Endometrial microvascular endothelial cells (primary cell): Measurements from ENCODE around the gene FSTL4. TPM values are rescaled to one million over a fixed set of nuclear protein-coding genes. Genes with fewer than 3 reads are reported as not detected.

ENCODE experiments used
- in situ Hi-C: cut with HindIII; loops from 2 replicates; pipeline ENCODE4 v1.10.0; 2017; ENCODE audit warnings: low sequenced_read_pairs, low pct_unique_long_range_greater_than_20kb; ENCODE audit errors: inconsistent ontology term
- total RNA-seq: library from RNA; depleted of rRNA; stranded (reverse); fragments of >200 nt; gene quantifications from one replicate; pipeline ENCODE4 v1.2.3, GENCODE V29; 2015; ENCODE audit errors: inconsistent ontology term

FSTL4 gene
- total RNA-seq, 1 donor from 2014 or later: not detected

GRCh38 chr5:133387091-133387490, 225.2 kb downstream of the FSTL4 start:
- in situ Hi-C loops: no loop called here

- in situ Hi-C loops: no loop called here
Measured at GRCh38 chr5:133386662-133387061, 225.7 kb downstream of the FSTL4 start.

GRCh38 chr5:133385346-133385745, 227.0 kb downstream of the FSTL4 start:
- in situ Hi-C loops: no loop called here

- in situ Hi-C loops: no loop called here
Measured at GRCh38 chr5:133384903-133385302, 227.4 kb downstream of the FSTL4 start.

GRCh38 chr5:133384120-133384855, 228.1 kb downstream of the FSTL4 start:
- in situ Hi-C loops: no loop called here

GRCh38 chr5:133383580-133383939, 228.8 kb downstream of the FSTL4 start:
- in situ Hi-C loops: no loop called here

GRCh38 chr5:133382661-133383579, 229.4 kb downstream of the FSTL4 start:
- in situ Hi-C loops: no loop called here

GRCh38 chr5:133381571-133382365, 230.6 kb downstream of the FSTL4 start:
- in situ Hi-C loops: no loop called here

GRCh38 chr5:133381041-133381440, 231.3 kb downstream of the FSTL4 start:
- in situ Hi-C loops: no loop called here

- in situ Hi-C loops: no loop called here
Measured at GRCh38 chr5:133377736-133378135, 234.6 kb downstream of the FSTL4 start.

- in situ Hi-C loops: no loop called here
Measured at GRCh38 chr5:133376986-133377385, 235.4 kb downstream of the FSTL4 start.

GRCh38 chr5:133373121-133373870, 239.0 kb downstream of the FSTL4 start:
- in situ Hi-C loops: no loop called here

GRCh38 chr5:133372293-133372937, 239.9 kb downstream of the FSTL4 start:
- in situ Hi-C loops: no loop called here

GRCh38 chr5:133371371-133372155, 240.8 kb downstream of the FSTL4 start:
- in situ Hi-C loops: no loop called here

GRCh38 chr5:133370904-133371303, 241.4 kb downstream of the FSTL4 start:
- in situ Hi-C loops: no loop called here

GRCh38 chr5:133370036-133370831, 242.1 kb downstream of the FSTL4 start:
- in situ Hi-C loops: no loop called here
